Nucleus accumbens (tissue), 56 donors: Measurements from ENCODE around the gene HCN2.

ENCODE experiments used
- DNase-seq, 56 donors: peaks; one replicate each; lab custom pipeline; 2025; lab: John Stamatoyannopoulos, UW

The HCN2 gene

DNA sequence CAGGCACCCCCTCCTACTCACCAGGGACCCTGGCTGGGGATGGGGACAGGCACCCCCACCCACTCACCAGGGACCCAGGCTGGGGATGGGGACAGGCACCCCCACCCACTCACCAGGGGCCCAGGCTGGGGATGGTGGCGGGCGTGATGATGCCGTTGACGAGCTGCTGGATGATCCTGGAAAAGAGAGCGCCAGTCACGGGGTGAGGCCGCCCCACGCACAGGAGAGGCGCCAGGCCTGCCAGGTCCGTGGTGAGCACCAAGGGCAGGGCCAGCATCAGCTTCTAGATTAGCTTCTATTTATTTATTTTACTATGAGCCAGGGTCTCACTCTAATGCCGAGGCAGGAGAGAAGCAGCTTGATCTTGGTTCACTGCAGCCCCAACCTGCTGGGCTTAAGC is 60.4 kb downstream of the HCN2 start:
- no peak for DNase-seq

DNA sequence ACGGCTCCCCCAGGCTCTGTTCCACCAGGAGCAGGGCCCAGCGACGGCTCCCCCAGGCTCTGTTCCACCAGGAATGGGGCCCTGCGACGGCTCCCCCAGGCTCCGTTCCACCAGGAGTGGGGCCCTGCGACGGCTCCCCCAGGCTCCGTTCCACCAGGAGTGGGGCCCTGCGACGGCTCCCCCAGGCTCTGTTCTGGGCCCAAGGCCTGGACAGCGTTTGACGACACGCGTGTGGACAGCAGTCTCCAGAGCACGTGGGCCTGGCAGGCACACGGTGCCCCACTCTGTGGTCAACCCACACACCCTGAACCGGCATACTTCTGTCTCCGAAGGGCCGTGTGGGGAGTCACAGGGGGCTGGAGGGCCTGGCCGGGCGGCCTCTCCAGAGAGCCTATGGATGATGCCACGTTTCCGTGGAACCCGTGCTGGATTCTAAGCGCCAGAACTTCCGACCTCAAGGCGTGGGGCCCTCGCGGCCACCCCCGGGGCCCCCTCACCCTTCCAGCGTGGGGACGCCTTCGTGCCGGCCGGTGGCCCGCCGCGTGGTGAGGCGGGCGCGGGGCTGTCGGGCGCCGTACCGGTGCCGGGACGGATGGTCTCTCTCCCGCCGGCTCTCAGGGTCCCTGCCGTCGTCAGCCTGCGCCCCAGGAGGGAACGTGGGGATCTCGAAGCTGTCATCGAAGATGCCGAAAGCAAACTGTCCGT is 61.6 kb downstream of the HCN2 start:
- no peak for DNase-seq

DNA sequence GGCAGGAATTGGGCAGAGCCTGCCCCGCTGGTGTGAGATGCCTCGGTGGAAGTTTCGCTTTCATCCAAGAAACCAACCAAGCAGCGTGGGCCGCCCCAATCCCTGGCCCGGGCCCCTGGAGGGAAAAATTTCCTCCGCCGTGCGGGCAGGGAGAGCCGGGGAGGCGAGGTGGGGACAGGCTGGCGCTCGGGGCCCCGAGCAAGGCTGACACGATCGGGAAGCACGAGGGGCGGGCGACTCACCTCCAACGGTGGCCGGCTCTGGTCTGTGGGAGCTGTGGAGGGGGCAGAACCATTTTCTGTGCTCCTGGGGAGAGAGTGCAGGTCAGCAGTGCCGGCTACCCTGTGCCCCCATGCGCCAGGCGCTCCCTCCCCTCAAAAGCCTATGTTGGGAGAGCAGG is 62.3 kb downstream of the HCN2 start:
- DNase-seq, result no peak

DNA sequence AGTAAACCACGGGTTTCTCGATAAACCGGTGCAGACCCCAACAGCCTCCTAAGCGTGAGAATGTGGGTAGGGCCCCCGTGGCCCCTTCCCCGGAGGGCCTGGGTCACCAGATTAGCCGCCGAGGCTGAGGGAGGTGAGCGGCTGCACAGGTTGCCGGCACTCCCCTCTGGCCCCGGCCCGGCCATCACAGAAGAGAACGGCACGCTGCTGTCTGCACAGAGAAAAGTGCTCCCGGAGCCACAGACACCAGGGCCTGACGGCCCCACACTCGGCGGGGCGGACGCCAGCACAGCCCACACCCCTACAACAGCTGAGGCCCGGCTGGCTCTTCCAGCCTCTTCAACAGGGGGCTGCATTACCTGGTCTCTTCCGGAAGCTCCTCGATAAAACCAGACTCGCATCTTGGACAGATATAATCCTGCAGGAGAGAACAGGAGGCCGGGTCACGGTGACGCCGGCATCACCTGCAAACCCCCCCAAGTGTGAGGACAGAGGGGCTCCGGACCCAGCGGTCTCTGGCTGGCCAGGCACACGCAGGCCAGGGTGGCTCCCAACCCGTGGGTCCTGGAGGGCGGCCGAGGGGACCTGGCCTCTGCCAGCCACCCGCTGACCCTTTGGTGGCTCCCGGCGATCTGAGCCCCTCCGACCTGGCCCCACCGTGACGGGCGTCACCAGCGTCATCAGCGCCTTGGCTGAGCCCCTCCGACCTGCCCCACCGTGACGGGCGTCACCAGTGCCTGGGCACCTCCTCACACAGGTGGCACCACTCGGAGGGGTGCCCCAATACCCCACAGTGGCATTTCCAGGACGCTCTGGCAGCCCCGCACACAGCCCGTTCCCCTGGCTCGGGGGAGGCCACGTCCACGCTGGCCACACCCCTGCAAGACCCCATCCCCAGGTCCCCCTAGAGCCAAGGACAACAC is 63.0 kb downstream of the HCN2 start:
- no peak for DNase-seq

DNA sequence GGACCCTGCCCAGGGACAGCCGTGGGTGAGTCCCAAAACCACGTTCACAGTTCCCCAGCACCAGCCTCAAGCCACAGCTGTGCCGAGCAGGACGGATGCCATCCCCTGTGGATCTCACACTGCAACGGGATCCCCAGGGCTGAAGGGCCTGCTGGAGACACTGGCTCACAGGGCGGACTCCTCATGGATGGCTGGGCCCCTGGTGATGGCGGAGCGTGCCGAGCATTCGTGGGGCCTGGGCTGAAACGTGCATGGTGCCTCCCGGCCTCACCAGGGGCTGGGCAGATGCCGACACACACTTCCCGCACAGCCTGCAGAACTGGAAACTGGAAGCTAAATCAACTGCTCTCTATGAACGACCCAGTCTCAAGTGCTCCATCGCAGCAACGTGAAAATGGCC is 63.7 kb downstream of the HCN2 start:
- no peak for DNase-seq

DNA sequence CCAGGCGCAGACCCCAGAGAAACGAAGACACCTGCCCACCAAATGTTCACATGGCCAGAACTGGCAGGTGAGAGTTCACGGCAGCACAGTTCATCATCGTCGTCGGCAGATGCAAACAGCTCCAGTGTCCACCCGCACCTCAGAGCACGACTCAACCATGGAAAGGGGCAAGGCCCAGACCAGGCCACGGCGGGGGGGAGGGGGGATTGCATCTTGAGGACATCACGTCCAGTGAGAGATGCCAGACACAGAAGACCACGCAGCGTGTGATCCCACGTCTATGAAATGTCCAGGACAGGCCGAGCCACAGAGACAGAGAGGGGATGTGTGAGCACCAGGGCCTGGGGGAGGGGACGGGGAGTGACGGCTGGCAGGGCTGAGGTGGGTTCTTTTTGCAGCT is 66.0 kb downstream of the HCN2 start:
- no peak for DNase-seq

DNA sequence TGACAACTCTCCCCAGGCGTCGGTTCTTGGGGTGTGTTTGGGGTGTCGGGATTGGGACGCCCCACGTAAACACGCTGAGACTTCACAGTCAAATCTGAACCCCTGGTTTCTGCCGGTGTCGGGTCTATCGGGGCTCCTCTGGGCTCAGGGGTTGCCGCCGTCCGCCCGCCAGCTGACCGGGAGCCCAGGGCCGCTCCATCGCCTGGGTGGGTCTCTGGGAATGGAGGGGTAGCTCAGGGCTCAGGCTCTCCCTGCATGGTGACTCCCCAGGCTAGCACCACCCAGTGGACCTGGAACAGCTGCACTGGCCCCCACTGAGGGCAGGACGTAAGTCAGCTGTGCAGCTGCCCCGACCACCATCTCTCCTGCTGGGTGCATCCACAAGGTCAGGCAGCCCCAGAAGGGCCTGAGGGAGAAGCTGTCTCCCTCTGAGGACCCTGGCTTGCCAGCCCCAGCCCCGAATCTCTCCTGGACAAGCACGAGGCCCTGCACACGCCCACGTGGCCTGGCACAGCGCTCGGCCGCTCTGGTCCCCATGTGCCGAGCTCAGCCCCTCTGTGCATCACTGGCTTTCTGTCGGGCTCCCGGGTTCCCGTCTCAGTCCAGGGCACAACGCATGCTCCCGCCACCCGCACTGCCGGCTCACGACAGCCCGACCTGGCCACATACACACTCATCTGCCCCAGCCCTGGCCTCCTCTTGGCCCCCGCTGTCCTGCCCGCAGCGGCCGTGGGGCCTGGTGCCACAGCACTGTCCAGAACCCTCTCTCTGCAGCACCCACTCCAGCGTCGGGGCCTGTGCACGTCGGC is 67.3 kb downstream of the HCN2 start:
- no peak for DNase-seq

DNA sequence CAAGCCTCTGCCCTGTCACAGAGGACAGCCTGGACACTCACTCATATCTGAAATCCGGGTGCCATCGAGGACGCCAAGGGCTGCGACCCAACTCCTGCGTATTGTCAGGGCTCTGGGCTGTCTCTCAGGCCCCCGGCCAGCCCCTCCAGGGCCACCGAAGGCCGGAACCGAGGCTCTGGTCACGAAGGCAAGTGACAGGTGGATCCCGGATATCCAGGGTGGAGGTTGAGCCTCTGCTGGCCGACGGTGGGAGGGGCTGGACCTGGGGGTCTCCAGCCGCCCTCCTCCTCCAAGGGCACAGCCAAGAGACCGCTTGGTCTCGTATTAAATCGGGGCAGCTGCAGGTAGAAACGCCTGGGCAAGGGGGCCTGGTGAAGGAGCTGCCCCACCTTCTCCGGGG is 67.9 kb downstream of the HCN2 start:
- no peak for DNase-seq

DNA sequence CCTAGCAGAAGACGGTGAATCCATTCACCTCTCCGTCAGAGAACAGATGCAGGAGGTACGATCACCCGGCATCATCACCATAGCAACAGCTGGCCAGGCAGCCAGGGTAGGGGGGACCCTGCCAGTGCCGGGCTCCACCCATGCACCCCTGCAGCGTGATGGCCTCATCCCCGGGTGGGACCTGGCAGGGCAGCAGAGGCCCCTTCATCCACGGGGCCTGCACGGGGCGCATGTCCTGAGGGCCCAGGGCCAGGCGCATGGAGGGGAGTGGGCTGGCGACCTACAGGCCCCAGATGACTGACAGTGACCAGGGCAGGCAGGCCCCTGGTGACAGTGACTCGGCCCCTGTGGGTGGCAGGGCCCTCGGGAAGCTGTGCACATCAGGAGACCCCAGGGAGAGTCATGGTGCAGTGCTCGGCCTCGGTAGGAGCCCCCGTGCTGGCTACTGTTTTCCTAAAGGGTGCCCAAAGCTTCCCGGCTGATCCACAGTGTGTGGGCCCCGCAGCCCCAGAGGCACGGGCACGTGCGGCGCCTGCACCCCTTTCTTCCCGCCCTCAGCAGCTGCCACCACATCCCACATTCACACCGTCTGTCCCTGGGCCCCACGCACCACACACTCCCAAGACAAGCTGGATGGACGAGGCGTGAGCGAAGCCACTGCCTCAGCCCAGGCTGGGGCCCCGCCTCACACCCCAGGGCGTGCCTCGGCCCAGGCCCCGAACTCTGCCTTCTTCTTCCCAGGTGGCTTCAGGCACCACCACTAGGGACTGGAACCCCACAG is 68.6 kb downstream of the HCN2 start:
- no peak for DNase-seq

DNA sequence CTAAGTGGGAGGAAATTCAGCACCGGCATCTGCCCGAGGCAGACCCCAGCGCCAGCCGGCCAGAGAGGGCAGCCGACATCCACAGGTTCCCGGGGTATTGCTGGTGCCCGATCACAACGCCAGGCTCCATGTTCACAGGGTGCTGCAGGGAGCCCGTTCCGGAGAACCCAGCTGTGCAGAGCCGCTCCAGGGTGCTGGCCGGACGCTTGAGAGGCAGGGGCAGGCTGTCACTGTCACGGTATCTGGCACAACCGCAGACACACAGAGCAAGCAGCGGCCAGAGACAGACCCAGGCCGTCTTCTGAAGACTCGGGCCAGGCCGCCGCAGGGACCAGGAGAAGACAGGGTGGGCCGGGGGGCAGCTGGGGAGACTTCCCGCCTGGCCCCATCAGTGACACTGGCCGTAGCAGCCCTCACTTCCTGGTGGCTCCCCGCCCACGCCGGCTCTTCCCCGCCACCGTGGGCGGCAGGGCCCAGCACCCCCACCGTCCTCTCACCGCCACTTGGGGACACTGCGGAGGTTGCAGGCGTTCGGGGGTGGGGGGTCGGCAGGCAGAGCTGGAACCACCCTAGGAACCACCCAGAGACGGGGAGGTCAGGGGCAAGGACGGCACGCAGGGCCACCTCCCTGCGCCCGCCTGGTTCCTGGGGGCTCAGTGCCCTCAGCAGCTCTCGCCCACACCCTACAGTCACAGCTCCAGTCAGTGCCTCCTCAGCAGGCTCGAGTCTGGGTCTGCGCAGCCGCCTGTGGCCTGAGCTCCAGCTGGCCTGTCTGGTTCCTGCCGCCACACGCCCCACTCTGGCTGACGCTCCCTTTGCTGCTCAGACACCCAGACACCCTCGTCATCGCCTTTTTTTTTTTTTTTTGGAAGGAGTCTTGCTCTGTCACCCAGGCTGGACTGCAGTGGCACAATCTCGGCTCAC is 69.5 kb downstream of the HCN2 start:
- peak in 1 of 56 donors; percentile 7 for DNase-seq

DNA sequence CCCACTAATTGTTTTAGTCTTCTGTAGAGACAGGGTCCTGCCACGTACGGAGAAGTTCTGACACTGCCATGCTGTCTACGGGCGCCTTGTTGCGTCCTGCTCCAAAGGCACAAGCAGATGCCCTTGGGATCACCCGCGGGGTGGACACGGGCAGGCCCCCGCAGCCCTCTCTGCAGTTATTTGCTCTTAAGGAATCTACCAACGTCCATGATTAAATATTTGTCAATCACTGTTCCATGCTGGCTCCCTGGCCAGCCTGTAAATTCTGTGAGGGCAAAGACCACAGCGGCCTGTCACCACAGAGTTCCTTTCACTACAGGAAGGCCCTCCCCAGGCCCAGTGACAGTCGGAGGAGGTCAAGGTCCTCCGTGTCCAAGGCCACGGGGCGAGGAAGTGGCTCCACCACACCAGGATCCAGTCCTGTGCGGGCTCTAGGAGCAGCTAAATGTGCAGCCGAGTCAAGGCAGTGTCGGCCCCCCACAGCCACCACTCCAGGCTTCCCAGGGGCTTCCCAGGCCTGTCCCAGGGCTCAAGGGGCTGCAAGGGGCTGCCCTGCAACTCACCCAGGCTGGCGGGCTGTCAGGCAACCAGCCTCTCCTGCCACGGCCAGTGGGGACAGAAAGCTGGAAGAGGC is 71.2 kb downstream of the HCN2 start:
- no peak for DNase-seq

DNA sequence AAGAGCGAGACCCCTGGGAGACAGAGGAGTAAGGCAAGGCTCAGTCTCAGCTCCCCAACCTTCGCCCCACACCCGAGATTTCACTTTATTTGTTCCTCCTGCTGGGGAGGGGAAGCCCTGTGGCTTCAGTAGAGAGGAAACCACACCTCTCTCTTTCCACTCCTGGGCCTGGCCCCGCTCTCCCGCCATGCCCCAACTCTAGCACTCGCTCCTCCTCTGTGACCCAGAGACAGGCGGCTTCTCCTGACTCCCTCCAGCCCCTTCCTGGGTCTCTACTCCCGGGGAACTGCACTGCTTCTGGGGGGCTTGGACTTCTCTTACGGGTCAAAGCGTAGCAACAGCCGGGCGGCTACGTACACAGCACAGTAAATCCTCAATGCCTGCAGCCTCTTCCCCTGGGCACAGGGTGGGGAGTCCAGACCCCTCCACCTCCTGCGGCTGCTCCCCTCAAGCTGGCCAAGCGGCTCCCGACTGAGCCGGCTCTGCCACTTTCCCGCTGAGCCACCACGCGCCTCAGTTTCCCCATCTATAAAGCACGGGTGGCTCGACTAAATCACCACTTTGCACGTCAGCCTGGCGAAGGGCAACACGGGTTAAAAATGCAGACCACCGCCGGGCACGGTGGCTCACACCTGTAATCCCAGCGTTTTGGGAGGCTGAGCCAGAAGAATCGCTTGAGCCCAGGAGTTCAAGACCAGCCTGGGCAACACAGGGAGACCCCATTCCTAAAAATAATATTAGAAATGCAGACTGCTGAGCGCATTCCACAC is 71.9 kb downstream of the HCN2 start:
- DNase-seq, result no peak

DNA sequence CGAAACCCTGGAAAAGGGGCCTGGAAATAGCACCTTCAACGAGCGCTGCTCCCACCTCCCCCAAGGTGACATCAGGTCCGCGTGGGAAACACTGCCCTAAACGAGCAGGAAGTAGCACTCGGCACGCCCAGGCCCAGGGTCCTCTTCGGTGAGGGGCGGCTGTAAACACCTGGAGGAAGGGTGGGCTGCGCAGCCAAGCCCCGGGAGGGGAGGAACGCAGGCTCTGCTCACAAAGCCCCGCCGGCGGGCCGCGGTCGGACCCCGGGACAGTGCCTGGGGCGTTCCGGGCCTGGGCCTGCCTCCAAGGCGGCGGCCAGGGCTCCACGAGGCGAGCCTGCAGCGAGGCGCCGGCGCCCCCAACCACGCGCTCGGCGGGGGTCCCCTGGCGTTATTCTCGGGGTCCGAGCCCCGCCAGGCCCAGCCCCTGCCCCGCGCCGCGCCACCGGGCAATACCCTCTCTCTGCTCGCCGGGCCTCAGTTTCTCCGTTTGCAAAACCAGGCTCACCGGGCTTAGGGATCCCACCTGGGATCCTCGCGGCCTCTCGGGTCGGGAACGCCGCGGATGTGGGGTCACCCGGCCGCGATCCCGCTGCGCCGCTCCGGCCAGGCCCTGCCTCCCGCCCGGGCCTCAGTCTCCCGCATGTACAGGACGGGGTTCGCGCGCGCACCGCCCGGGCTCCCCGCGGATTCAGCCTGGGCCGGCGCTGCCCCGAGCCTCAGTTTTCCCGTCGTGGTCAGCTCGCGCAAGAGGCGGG is 72.7 kb downstream of the HCN2 start:
- peak in 1 of 56 donors; percentile 29 for DNase-seq

DNA sequence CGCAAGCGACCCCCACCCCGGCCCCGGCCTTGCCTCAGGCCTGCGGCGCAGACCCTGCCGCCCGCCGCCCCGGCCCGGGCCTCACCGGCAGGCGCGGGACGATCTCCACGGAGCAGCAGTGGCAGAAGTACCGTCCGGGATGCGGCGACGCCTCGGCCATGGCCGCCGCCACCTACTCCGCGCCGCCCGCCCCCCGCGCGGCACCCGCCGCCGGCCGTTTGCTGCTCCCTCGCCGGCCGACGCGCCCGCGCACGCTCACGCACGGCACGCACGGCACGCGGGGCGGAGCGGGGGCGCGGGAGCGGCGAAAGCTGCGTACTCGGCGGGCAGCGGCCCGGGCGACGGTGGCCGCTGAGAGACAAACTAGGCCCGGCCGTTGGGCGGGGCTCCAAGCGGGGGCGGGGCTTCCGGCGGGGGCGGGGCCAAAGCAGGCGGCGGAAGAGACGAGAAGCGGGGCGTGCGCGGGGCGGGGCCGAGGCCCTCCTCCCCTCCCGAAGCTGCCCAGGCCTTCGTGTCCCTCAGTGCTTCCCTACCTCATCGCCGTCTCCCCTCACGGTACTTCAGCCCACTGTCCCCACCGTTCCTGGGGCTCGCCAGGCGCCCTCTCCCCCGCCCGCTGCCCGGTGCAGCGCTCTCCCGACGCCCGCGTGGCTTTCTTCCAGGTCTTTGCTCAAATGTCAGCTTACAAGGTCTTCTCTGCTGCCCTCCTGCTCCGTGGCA is 73.4 kb downstream of the HCN2 start, which contains the start of gene RNF126:
Gene RNF126, minus strand, starts transcription at position 253 of the 720 bp plus-strand sequence. Its CDS starts 93 bp downstream, at position 160.
- peak in 55 of 56 donors; percentile 52 to 93 (median 87) for DNase-seq

DNA sequence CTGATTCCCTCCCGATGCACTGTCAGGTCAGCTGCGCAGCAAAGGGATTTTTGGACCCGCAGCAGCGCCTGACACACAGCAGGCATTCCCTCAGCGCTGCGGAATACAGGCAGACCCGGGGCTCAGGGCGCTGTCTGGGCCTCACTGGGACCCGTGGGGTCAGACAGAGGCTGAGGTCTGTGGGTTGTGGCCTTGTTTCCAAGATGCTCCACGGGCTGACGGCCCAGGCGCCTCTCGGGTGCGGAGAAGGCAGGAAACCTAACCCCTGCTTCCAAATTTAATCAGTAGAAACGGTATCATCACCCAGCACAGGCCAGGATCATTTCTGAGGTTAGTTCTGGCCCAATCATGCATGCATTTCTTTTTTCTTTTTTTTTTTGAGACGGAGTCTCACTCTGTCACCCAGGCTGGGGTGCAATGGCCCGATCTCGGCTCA is 74.0 kb downstream of the HCN2 start:
- peak in 2 of 56 donors; percentile 54 to 55 for DNase-seq

DNA sequence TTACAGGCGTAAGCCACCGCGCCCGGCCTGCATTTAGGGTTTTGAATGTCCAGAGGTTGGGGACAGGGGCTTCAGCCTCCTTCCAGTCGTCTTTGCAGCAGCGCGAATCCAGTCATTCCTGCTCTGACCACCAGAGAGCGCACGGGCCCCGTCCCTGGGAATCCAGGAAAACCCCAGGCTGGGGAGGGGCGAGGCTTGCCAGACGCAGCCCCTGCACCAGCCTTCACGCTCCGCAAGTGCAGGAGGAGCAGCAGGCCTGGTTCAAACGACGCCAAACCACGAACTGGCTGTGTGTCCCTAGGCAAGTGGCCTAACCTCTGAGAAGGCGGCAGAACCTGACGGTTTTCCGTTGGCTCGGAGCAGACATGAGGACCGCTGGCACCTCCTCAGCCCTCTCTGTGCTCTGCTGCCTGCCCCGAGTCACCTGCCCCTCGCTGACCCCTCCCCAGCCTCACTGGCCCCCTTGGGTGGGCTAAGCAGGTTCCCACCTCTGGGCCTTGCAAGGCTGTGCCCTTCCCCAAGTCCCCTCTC is 75.3 kb downstream of the HCN2 start:
- peak in 54 of 56 donors; percentile 13 to 89 (median 66) for DNase-seq
